ENCODE results near the gene GLOD5. TPM values are rescaled to one million over a fixed set of nuclear protein-coding genes. Genes with fewer than 3 reads are reported as not detected.

The GLOD5 gene
- polyA plus RNA-seq, 1 experiment, result not detected

GRCh38 chrX:48791063-48791820, 29.7 kb downstream of the GLOD5 start:
- no peak for DNase-seq (ENCODE audit: low read depth)
- Histone ChIP-seq H3K36me3 (ENCODE audit: control insufficient read depth, insufficient read depth, low read length) (no peaks in the 10 kb centered on the region), H3K27me3 (ENCODE audit: control insufficient read depth, insufficient read depth, low read length) (no peaks in the 10 kb centered on the region), H3K4me3 (ENCODE audit: low read depth, low read length) (no peak overlapping the region)
- no peak for TF ChIP-seq CTCF (IDR thresholded peaks at IDR 0.05; ENCODE audit: insufficient read depth, low read depth, low read length)
- ChIA-PET CTCF (no interaction called here), POLR2A (no interaction called here)

GRCh38 chrX:48792219-48792618, 30.7 kb downstream of the GLOD5 start:
- Histone ChIP-seq H3K27me3 (ENCODE audit: control insufficient read depth, insufficient read depth, low read length) (no peaks in the 10 kb centered on the region), H3K4me3 (ENCODE audit: low read depth, low read length) (no peak overlapping the region), H3K36me3 (ENCODE audit: control insufficient read depth, insufficient read depth, low read length) (no peaks in the 10 kb centered on the region)
- ChIA-PET CTCF (no interaction called here), POLR2A (no interaction called here)
- no peak for DNase-seq (ENCODE audit: low read depth)
- TF ChIP-seq CTCF (IDR thresholded peaks at IDR 0.05; ENCODE audit: insufficient read depth, low read depth, low read length), result no peak

DNA sequence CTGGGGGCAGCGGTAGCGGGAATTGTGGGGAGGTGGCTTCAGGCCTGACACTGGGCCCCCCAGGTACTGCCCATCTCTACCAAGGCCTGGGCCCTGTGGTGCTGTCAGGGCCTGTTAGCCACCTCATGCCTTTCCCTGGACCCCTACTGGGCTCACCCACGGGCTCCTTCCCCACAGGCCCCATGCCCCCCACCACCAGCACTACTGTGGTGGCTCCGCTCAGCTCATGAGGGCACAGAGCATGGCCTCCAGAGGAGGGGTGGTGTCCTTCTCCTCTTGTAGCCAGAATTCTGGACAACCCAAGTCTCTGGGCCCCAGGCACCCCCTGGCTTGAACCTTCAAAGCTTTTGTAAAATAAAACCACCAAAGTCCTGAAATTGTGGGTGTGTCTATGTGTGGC, 32.4 kb downstream of the GLOD5 start:
- no peak for TF ChIP-seq CTCF (IDR thresholded peaks at IDR 0.05; ENCODE audit: insufficient read depth, low read depth, low read length)
- CTCF ChIA-PET, result no interaction called here
- H3K4me3 ChIP-seq (ENCODE audit: low read depth, low read length), result no peak overlapping the region
- DNase-seq (ENCODE audit: low read depth), result no peak
- POLR2A ChIA-PET, result no interaction called here
- no peaks in the 10 kb centered on the region for H3K27me3 ChIP-seq (ENCODE audit: control insufficient read depth, insufficient read depth, low read length)
- H3K36me3 ChIP-seq (ENCODE audit: control insufficient read depth, insufficient read depth, low read length), result no peaks in the 10 kb centered on the region

DNA sequence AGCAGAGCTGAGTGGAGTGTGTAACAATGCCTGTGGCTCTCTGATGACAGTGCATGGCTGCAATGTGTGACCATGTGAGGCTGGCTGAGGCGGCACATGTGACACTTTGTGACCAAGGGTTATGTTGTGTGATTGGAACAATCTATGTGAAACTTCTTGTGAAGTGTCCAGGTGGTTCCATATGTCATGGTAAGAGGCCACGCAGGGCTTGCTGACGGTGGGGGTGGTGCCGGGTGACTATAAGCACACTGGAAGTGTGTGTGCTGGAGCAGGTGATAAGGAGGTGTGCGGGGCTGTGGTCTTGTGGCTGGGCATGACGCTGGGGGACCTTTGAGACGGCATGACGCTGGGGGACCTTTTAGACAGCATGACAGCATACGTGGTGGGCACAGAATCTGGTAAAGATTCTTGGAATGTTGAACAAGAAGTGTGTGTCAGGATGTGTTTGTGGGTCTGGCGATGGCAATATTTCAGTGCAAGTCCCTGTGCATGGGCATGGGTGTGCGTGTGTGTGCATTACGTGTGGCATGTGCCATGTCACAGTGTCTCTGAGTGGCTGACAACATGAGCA, 32.9 kb downstream of the GLOD5 start:
- H3K27me3 ChIP-seq (ENCODE audit: control insufficient read depth, insufficient read depth, low read length), result no peaks in the 10 kb centered on the region
- DNase-seq (ENCODE audit: low read depth), result no peak
- POLR2A ChIA-PET, result no interaction called here
- no peaks in the 10 kb centered on the region for H3K36me3 ChIP-seq (ENCODE audit: control insufficient read depth, insufficient read depth, low read length)
- CTCF ChIA-PET, result interaction anchor here (0.7 kb wide), 1 partner anchor 110 kb away, joined by 3 read pairs; no protein-coding TSS in a partner anchor
- TF ChIP-seq CTCF (IDR thresholded peaks at IDR 0.05; ENCODE audit: insufficient read depth, low read depth, low read length), result no peak
- H3K4me3 ChIP-seq (ENCODE audit: low read depth, low read length), result no peak overlapping the region

DNA sequence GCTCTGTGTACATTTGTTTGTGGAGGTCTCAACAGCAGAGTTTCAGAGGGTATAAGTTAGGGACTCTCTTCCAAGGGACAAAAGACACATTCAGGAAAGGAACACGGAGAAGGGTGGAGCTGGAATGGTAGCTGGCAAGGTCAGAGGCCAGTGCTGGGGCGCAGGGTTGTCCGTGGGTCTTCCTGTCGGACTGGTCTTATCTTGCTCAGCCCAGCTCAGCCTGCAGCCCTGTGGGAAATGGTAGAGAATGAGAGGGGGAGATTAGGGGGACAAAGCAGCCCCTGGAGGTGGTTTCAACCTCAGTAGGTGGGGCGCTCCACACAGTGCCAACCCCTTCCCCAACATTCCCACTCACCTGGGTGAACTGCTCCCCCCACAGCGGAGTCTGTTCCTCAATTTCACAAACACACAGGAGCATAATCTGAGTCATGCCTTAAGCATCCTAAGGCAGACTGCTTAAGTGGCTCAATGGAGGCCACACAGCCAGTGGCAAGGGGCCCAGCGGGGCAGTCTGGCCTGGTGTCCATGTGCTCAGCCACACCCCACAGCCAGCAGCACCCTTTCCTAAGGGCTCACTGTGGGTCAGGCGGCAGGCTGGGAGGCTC, 33.5 kb downstream of the GLOD5 start:
- Histone ChIP-seq H3K36me3 (ENCODE audit: control insufficient read depth, insufficient read depth, low read length) (no peaks in the 10 kb centered on the region), H3K27me3 (ENCODE audit: control insufficient read depth, insufficient read depth, low read length) (no peaks in the 10 kb centered on the region), H3K4me3 (ENCODE audit: low read depth, low read length) (no peak overlapping the region)
- ChIA-PET CTCF (interaction anchor here (0.7 kb wide), 1 partner anchor 109 kb away, joined by 3 read pairs; no protein-coding TSS in a partner anchor), POLR2A (no interaction called here)
- no peak for TF ChIP-seq CTCF (IDR thresholded peaks at IDR 0.05; ENCODE audit: insufficient read depth, low read depth, low read length)
- DNase-seq (ENCODE audit: low read depth), result peak; percentile 19

All from BJ (cell line).